ENCODE measurements around the gene PLD2.

DNA sequence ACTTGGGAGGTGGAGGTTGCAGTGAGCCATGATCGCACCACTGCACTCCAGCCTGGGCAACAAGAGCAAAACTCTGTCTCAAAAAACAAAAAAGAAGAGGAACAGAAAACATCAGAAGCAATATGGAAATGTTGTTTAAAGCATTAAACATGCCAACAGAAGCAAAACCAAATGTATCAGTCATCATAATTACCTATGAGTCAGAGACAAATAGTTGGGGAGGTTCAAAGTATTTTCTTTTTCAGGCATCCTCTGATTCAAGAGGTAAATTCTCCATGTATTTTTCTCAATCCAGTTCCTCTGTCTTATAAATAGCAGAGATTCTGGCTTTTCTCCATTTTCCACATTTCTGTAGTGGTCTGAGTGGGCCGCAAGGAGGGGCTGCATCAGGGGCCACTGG, 37.3 kb upstream of the PLD2 start:
- TF ChIP-seq EZH2phosphoT487 (IDR thresholded peaks at IDR 0.05; ENCODE audit: borderline replicate concordance, low read length) (no peak), EZH2 (IDR thresholded peaks at IDR 0.05; ENCODE audit: low read length, unreplicated experiment) (no peak)
